Skeletal muscle satellite cell (primary cell): ENCODE measurements around the gene LPO.

ENCODE experiments used
- H3K27me3 ChIP-seq: 2 replicates; pipeline ENCODE4 v1.7.0; 2013; ENCODE audit warnings: low read length; ENCODE audit not compliant: control insufficient read depth, insufficient read depth
- H3K36me3 ChIP-seq: 2 replicates; pipeline ENCODE4 v1.7.0; 2013; ENCODE audit warnings: mild to moderate bottlenecking, control low read depth, low read length; ENCODE audit not compliant: insufficient read depth
- H3K4me1 ChIP-seq: 2 replicates; pipeline ENCODE4 v1.7.0; 2013; ENCODE audit warnings: low read length; ENCODE audit not compliant: control insufficient read depth, insufficient read depth
- H3K4me2 ChIP-seq: 2 replicates; pipeline ENCODE4 v1.7.0; 2013; ENCODE audit warnings: mild to moderate bottlenecking, low read length
- H3K4me3 ChIP-seq: 2 replicates; pipeline ENCODE4 v1.7.0; 2013; ENCODE audit warnings: low read length
- H3K9ac ChIP-seq: 2 replicates; pipeline ENCODE4 v1.7.0; 2013; ENCODE audit warnings: mild to moderate bottlenecking, low read depth, low read length, moderate library complexity
- H3K9me3 ChIP-seq: replicated peaks from 2 replicates; pipeline ENCODE4 v1.7.0; 2013; ENCODE audit warnings: mild to moderate bottlenecking, control low read depth, low read length

The LPO gene

DNA sequence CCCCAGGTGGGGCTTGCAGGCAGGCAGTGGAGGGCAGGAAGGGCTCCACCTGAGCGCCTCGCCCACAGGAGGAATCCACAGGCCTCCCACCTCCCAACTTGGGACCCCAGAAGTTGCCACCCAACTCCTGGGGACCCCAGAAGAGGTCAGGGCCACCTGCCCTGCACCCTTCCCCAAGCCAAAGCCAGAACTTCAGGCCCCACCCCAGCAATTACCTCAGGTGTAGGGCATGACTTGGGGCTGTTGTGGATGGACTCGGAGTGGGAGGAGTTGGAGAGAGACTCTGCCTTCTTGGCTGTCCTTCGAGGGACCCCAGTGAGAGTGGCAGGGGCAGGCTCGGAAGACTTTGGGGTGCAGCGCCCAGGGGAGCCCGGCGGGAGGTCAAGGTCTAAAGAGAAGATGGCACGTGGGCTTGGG, 79.7 kb downstream of the LPO start:
- Histone ChIP-seq H3K4me1 (no peaks in the 10 kb centered on the region), H3K36me3 (no peaks in the 10 kb centered on the region), H3K9me3 (no peaks in the 10 kb centered on the region), H3K9ac (no peak overlapping the region), H3K4me3 (no peak overlapping the region), H3K4me2 (no peak overlapping the region), H3K27me3 (peaks cover 26% of the 10 kb centered on the region)
